A549 (cell line): ENCODE results near the gene TNRC6C.

ENCODE experiments used
- HDAC2 ChIP-seq: fragments of 200-600 bp; sonication (generic); IDR thresholded peaks from 2 replicates; pipeline ENCODE4 v1.6.1; 2016
- TF ChIP-seq, protein P1 (sequence below): fragments of >200 bp; sonication (Bioruptor Twin); formaldehyde crosslinking; IDR thresholded peaks from 3 replicates; pipeline ENCODE4 v1.5.1; 2016

GRCh38 chr17:78016852-78017251 is 58.3 kb downstream of the TNRC6C start:
- TF ChIP-seq HDAC2 = no peak
- TF ChIP-seq, protein P1, sequence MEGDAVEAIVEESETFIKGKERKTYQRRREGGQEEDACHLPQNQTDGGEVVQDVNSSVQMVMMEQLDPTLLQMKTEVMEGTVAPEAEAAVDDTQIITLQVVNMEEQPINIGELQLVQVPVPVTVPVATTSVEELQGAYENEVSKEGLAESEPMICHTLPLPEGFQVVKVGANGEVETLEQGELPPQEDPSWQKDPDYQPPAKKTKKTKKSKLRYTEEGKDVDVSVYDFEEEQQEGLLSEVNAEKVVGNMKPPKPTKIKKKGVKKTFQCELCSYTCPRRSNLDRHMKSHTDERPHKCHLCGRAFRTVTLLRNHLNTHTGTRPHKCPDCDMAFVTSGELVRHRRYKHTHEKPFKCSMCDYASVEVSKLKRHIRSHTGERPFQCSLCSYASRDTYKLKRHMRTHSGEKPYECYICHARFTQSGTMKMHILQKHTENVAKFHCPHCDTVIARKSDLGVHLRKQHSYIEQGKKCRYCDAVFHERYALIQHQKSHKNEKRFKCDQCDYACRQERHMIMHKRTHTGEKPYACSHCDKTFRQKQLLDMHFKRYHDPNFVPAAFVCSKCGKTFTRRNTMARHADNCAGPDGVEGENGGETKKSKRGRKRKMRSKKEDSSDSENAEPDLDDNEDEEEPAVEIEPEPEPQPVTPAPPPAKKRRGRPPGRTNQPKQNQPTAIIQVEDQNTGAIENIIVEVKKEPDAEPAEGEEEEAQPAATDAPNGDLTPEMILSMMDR = no peak
